Measurements from ENCODE around the gene EPN1. TPM values are rescaled to one million over a fixed set of nuclear protein-coding genes. Genes with fewer than 3 reads are reported as not detected.

The EPN1 gene
- total and polyA plus RNA-seq, 9 of the 15 experiments (the other 6 are each of a cell fraction or from before 2014, with no cell fraction given): 0.08 to 138 (median 12.7) TPM

DNA sequence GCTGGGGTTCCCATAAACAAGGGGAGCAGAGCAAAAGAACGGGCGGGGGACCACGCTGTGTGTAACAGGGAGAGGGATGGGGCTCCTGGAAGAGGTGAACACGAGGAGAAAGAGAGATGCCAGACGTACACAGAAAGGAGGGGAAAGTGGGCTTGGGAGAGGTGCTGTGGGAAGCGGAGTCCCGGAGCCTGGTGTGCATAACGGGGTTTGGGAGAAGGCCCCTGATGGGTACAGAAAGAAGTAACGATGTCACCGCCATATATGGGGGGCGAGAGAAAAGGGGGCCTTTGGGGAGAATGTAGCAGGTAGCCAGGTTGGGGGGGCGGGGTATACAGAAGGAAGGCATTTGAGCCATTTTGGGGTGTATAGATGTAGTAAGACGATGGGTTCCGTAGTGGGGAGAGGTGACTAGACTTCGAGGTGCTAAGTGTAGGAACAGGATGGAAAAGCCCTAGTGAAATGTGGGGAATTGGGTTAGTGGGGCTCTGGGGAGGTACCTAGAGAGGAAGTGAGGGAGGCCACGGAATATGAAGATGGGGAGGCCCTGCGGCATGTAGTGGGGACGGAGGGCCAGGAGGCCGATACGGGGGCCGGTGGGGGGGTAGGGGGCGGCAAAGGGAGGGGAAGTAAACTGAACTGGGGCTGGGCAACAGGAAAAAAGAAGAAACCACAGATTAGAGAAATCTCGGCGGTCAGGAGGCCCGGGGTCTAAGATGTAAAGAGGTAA lies 33.4 kb upstream of the EPN1 start (continued):
- TF ChIP-seq SMAD3 (CRISPR knock-in tag; conservative IDR thresholded peaks at IDR 0.05): 0 out of 2 replicates have a peak, but pooled peaks have one; percentile 39
- TF ChIP-seq, protein P1, sequence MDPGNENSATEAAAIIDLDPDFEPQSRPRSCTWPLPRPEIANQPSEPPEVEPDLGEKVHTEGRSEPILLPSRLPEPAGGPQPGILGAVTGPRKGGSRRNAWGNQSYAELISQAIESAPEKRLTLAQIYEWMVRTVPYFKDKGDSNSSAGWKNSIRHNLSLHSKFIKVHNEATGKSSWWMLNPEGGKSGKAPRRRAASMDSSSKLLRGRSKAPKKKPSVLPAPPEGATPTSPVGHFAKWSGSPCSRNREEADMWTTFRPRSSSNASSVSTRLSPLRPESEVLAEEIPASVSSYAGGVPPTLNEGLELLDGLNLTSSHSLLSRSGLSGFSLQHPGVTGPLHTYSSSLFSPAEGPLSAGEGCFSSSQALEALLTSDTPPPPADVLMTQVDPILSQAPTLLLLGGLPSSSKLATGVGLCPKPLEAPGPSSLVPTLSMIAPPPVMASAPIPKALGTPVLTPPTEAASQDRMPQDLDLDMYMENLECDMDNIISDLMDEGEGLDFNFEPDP (CRISPR knock-in tag; IDR thresholded peaks at IDR 0.05): no peak
- TF ChIP-seq CC2D1A (IDR thresholded peaks at IDR 0.05): 0 out of 2 replicates have a peak, but pooled peaks have one; percentile 11
- peak; percentile 63 for TF ChIP-seq KDM5B (IDR thresholded peaks at IDR 0.05; ENCODE audit: insufficient replicate concordance, low read depth, low read length)
- TF ChIP-seq SPI1 (IDR thresholded peaks at IDR 0.05; ENCODE audit: borderline replicate concordance, low read depth, low read length): peak; percentile 53; the same call in 1 of the 2 replicates
- TF ChIP-seq, protein P2, sequence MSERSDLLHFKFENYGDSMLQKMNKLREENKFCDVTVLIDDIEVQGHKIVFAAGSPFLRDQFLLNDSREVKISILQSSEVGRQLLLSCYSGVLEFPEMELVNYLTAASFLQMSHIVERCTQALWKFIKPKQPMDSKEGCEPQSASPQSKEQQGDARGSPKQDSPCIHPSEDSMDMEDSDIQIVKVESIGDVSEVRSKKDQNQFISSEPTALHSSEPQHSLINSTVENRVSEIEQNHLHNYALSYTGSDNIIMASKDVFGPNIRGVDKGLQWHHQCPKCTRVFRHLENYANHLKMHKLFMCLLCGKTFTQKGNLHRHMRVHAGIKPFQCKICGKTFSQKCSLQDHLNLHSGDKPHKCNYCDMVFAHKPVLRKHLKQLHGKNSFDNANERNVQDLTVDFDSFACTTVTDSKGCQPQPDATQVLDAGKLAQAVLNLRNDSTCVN (CRISPR knock-in tag; IDR thresholded peaks at IDR 0.05): peak; percentile 95
- no peak for TF ChIP-seq ARID1B (IDR thresholded peaks at IDR 0.05)
- 0 out of 2 replicates have a peak, but pooled peaks have one; percentile 12 for TF ChIP-seq SMARCE1 (IDR thresholded peaks at IDR 0.05)
- TF ChIP-seq, protein P3, sequence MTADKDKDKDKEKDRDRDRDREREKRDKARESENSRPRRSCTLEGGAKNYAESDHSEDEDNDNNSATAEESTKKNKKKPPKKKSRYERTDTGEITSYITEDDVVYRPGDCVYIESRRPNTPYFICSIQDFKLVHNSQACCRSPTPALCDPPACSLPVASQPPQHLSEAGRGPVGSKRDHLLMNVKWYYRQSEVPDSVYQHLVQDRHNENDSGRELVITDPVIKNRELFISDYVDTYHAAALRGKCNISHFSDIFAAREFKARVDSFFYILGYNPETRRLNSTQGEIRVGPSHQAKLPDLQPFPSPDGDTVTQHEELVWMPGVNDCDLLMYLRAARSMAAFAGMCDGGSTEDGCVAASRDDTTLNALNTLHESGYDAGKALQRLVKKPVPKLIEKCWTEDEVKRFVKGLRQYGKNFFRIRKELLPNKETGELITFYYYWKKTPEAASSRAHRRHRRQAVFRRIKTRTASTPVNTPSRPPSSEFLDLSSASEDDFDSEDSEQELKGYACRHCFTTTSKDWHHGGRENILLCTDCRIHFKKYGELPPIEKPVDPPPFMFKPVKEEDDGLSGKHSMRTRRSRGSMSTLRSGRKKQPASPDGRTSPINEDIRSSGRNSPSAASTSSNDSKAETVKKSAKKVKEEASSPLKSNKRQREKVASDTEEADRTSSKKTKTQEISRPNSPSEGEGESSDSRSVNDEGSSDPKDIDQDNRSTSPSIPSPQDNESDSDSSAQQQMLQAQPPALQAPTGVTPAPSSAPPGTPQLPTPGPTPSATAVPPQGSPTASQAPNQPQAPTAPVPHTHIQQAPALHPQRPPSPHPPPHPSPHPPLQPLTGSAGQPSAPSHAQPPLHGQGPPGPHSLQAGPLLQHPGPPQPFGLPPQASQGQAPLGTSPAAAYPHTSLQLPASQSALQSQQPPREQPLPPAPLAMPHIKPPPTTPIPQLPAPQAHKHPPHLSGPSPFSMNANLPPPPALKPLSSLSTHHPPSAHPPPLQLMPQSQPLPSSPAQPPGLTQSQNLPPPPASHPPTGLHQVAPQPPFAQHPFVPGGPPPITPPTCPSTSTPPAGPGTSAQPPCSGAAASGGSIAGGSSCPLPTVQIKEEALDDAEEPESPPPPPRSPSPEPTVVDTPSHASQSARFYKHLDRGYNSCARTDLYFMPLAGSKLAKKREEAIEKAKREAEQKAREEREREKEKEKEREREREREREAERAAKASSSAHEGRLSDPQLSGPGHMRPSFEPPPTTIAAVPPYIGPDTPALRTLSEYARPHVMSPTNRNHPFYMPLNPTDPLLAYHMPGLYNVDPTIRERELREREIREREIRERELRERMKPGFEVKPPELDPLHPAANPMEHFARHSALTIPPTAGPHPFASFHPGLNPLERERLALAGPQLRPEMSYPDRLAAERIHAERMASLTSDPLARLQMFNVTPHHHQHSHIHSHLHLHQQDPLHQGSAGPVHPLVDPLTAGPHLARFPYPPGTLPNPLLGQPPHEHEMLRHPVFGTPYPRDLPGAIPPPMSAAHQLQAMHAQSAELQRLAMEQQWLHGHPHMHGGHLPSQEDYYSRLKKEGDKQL (CRISPR knock-in tag; IDR thresholded peaks at IDR 0.05; ENCODE audit: borderline replicate concordance): no peak
- TF ChIP-seq, protein P4, sequence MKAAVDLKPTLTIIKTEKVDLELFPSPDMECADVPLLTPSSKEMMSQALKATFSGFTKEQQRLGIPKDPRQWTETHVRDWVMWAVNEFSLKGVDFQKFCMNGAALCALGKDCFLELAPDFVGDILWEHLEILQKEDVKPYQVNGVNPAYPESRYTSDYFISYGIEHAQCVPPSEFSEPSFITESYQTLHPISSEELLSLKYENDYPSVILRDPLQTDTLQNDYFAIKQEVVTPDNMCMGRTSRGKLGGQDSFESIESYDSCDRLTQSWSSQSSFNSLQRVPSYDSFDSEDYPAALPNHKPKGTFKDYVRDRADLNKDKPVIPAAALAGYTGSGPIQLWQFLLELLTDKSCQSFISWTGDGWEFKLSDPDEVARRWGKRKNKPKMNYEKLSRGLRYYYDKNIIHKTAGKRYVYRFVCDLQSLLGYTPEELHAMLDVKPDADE (conservative IDR thresholded peaks at IDR 0.05; ENCODE audit: control insufficient read depth, low read depth, low read length): no peak
- TF ChIP-seq OTX1 (CRISPR knock-in tag; IDR thresholded peaks at IDR 0.05): peak; percentile 59; the same call in 1 of the 2 replicates
- TF ChIP-seq, protein P5, sequence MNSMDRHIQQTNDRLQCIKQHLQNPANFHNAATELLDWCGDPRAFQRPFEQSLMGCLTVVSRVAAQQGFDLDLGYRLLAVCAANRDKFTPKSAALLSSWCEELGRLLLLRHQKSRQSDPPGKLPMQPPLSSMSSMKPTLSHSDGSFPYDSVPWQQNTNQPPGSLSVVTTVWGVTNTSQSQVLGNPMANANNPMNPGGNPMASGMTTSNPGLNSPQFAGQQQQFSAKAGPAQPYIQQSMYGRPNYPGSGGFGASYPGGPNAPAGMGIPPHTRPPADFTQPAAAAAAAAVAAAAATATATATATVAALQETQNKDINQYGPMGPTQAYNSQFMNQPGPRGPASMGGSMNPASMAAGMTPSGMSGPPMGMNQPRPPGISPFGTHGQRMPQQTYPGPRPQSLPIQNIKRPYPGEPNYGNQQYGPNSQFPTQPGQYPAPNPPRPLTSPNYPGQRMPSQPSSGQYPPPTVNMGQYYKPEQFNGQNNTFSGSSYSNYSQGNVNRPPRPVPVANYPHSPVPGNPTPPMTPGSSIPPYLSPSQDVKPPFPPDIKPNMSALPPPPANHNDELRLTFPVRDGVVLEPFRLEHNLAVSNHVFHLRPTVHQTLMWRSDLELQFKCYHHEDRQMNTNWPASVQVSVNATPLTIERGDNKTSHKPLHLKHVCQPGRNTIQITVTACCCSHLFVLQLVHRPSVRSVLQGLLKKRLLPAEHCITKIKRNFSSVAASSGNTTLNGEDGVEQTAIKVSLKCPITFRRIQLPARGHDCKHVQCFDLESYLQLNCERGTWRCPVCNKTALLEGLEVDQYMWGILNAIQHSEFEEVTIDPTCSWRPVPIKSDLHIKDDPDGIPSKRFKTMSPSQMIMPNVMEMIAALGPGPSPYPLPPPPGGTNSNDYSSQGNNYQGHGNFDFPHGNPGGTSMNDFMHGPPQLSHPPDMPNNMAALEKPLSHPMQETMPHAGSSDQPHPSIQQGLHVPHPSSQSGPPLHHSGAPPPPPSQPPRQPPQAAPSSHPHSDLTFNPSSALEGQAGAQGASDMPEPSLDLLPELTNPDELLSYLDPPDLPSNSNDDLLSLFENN (IDR thresholded peaks at IDR 0.05; ENCODE audit: low read depth in 2 of 2, low read length in 2 of 2): no peak
- no peak for TF ChIP-seq DIDO1 (tag; IDR thresholded peaks at IDR 0.05; ENCODE audit: low read depth)
